Left colon (tissue), 2 donors: ENCODE results near the gene ATP11B. TPM values are rescaled to one million over a fixed set of nuclear protein-coding genes. Genes with fewer than 3 reads are reported as not detected.

Source experiments
- ATAC-seq: fragments of 200-7000 bp; cut with Tn5 transposase; one replicate; pipeline ENCODE4 v1.9.1; 2020; ENCODE audit warnings: mild to moderate bottlenecking, moderate library complexity
- DNase-seq, 2 donors: peaks; one replicate each; pipeline ENCODE4 v3.0.0-alpha.2; 2020
- intact Hi-C, 2 donors: fragments of 100-400 bp; cut with DNase I in 1 of 2; cut with micrococcal nuclease in 1 of 2; formaldehyde crosslinking; loops; one replicate each; pipeline versions ENCODE4 v1.11.2 to v1.14.0; 2022; cut with DNase I, micrococcal nuclease
- total RNA-seq, 2 donors: library from RNA; stranded (reverse); fragmentation: NEBNext Ultra II Directional; extraction: Animal tissue kit (Norgen Biotek cat#: 25700); gene quantifications; one replicate each; pipeline ENCODE4 v1.2.1, GENCODE V29; 2021
- donor health status: DM: no; HTN: no; CAD: no.
- donor health status: DM: yes; HTN: yes; CAD: no.

ATP11B gene
- total RNA-seq, 2 donors from 2014 or later: 114 to 121 TPM

- DNase-seq (no peak), ATAC-seq (no peak)
- intact Hi-C loops: no loop called here
Measured at GRCh38 chr3:182895513-182896112, 102.3 kb downstream of the ATP11B start.

- intact Hi-C loops: no loop called here
- DNase-seq: no peak
- no peak for ATAC-seq
Measured at GRCh38 chr3:182896553-182896952, 103.2 kb downstream of the ATP11B start.

GRCh38 chr3:182902236-182902635, 108.9 kb downstream of the ATP11B start:
- intact Hi-C loops: no loop called here
- ATAC-seq (no peak), DNase-seq (no peak)

GRCh38 chr3:182904164-182904563, 110.9 kb downstream of the ATP11B start:
- DNase-seq (no peak), ATAC-seq (no peak)
- intact Hi-C loops: no loop called here

- intact Hi-C loops: no loop called here
- DNase-seq: no peak
- ATAC-seq: no peak
Measured at GRCh38 chr3:182905623-182906022, 112.3 kb downstream of the ATP11B start.

- ATAC-seq (no peak), DNase-seq (no peak)
- intact Hi-C loops: no loop called here
Measured at GRCh38 chr3:182906036-182906435, 112.7 kb downstream of the ATP11B start.

GRCh38 chr3:182908471-182908870, 115.2 kb downstream of the ATP11B start:
- intact Hi-C loops: no loop called here
- ATAC-seq (no peak), DNase-seq (no peak)

- no peak for ATAC-seq
- DNase-seq: no peak
- intact Hi-C loops: no loop called here
Measured at GRCh38 chr3:182909318-182910040, 116.2 kb downstream of the ATP11B start.

GRCh38 chr3:182910936-182911781, 117.9 kb downstream of the ATP11B start:
- ATAC-seq: no peak
- intact Hi-C loops: no loop called here
- no peak for DNase-seq

GRCh38 chr3:182911782-182912111, 118.4 kb downstream of the ATP11B start:
- ATAC-seq: no peak

GRCh38 chr3:182912474-182912873, 119.2 kb downstream of the ATP11B start:
- no peak for DNase-seq
- ATAC-seq: no peak
- intact Hi-C loops: no loop called here

More at GRCh38 chr3:182911782-182912111, 118.4 kb downstream of the ATP11B start:
- no peak for DNase-seq
- intact Hi-C loops: no loop called here

GRCh38 chr3:182913889-182914288, 120.6 kb downstream of the ATP11B start:
- ATAC-seq (no peak), DNase-seq (no peak)
- intact Hi-C loops: no loop called here

- DNase-seq (no peak), ATAC-seq (no peak)
- intact Hi-C loops: no loop called here
Measured at GRCh38 chr3:182914341-182914740, 121.0 kb downstream of the ATP11B start.

- intact Hi-C loops: no loop called here
- ATAC-seq (no peak), DNase-seq (no peak)
Measured at GRCh38 chr3:182917134-182917533, 123.8 kb downstream of the ATP11B start.

- intact Hi-C loops: no loop called here
- DNase-seq (no peak), ATAC-seq (no peak)
Measured at GRCh38 chr3:182919866-182920357, 126.6 kb downstream of the ATP11B start.

GRCh38 chr3:182920515-182921084, 127.3 kb downstream of the ATP11B start:
- ATAC-seq (peak; percentile 56), DNase-seq (no peak)
- intact Hi-C loops: no loop called here

GRCh38 chr3:182921665-182922355, 128.5 kb downstream of the ATP11B start:
- no peak for ATAC-seq
- no peak for DNase-seq
- intact Hi-C loops: no loop called here

- DNase-seq: no peak
- intact Hi-C loops: no loop called here
- peak; percentile 18 for ATAC-seq
Measured at GRCh38 chr3:182925330-182925943, 132.1 kb downstream of the ATP11B start.

GRCh38 chr3:182925944-182926337, 132.6 kb downstream of the ATP11B start:
- DNase-seq (no peak), ATAC-seq (no peak)
- intact Hi-C loops: no loop called here
